Nephron progenitor cell (in vitro differentiated cells): ENCODE results near the gene ME1.
"Not testable (repeated sequence)": the region's sequence is repeated elsewhere in the genome, so short reads cannot be mapped to it uniquely, and the experiment has no call there.

Source experiments
- DNase-seq: peaks from one replicate; pipeline ENCODE4 v3.0.0; 2021
- H3K27ac Mint-ChIP-seq: 2 replicates; pipeline ENCODE4 v1.8.0; 2021; ENCODE audit warnings: mild to moderate bottlenecking, moderate library complexity, mixed read lengths
- H3K27me3 Mint-ChIP-seq: 2 replicates; pipeline ENCODE4 v1.8.0; 2021; ENCODE audit warnings: mild to moderate bottlenecking, low read depth, mixed read lengths; ENCODE audit not compliant: poor library complexity
- H3K36me3 Mint-ChIP-seq: 2 replicates; pipeline ENCODE4 v1.8.0; 2021; ENCODE audit warnings: low read depth, mixed read lengths
- H3K4me1 Mint-ChIP-seq: 2 replicates; pipeline ENCODE4 v1.8.0; 2021; ENCODE audit warnings: mixed read lengths
- H3K4me3 Mint-ChIP-seq: 2 replicates; pipeline ENCODE4 v1.8.0; 2021; ENCODE audit warnings: mild to moderate bottlenecking, moderate library complexity, mixed read lengths
- H3K9me3 Mint-ChIP-seq: 2 replicates; pipeline ENCODE4 v1.8.0; 2021; ENCODE audit warnings: mild to moderate bottlenecking, moderate library complexity, mixed read lengths
- CTCF ChIP-seq: fragments of 200-600 bp; sonication (generic); IDR thresholded peaks from 2 replicates; pipeline ENCODE4 v1.5.0; 2021; ENCODE audit warnings: antibody characterized with exemption

The ME1 gene

GRCh38 chr6:83463886-83464285 lies 33.0 kb upstream of the ME1 start:
- Mint-ChIP-seq H3K9me3 (no peaks in the 10 kb centered on the region), H3K27me3 (peaks cover 2% of the 10 kb centered on the region), H3K27ac (no peak overlapping the region), H3K36me3 (no peaks in the 10 kb centered on the region), H3K4me3 (no peak overlapping the region), H3K4me1 (no peaks in the 10 kb centered on the region)
- no peak for DNase-seq
- TF ChIP-seq CTCF, result no peak

GRCh38 chr6:83462524-83462923 lies 31.7 kb upstream of the ME1 start:
- no peaks in the 10 kb centered on the region for H3K9me3 Mint-ChIP-seq
- DNase-seq, result no peak
- no peak overlapping the region for H3K4me3 Mint-ChIP-seq
- peaks cover 2% of the 10 kb centered on the region for H3K27me3 Mint-ChIP-seq
- no peak for TF ChIP-seq CTCF
- no peaks in the 10 kb centered on the region for H3K4me1 Mint-ChIP-seq
- no peaks in the 10 kb centered on the region for H3K36me3 Mint-ChIP-seq
- H3K27ac Mint-ChIP-seq, result no peak overlapping the region

GRCh38 chr6:83461438-83461837 lies 30.6 kb upstream of the ME1 start:
- Mint-ChIP-seq H3K27ac (no peak overlapping the region), H3K27me3 (no peaks in the 10 kb centered on the region)
- DNase-seq, result no peak

GRCh38 chr6:83459663-83460062 lies 28.8 kb upstream of the ME1 start:
- no peaks in the 10 kb centered on the region for H3K27me3 Mint-ChIP-seq
- no peak overlapping the region for H3K4me3 Mint-ChIP-seq
- H3K27ac Mint-ChIP-seq, result no peak overlapping the region
- no peak for TF ChIP-seq CTCF
- no peaks in the 10 kb centered on the region for H3K9me3 Mint-ChIP-seq
- no peaks in the 10 kb centered on the region for H3K36me3 Mint-ChIP-seq
- DNase-seq, result no peak
- no peaks in the 10 kb centered on the region for H3K4me1 Mint-ChIP-seq

More at GRCh38 chr6:83461438-83461837, 30.6 kb upstream of the ME1 start:
- H3K9me3 Mint-ChIP-seq, result no peaks in the 10 kb centered on the region
- H3K4me3 Mint-ChIP-seq, result no peak overlapping the region
- H3K36me3 Mint-ChIP-seq, result no peaks in the 10 kb centered on the region
- no peak for TF ChIP-seq CTCF
- no peaks in the 10 kb centered on the region for H3K4me1 Mint-ChIP-seq

GRCh38 chr6:83450015-83450414 lies 19.2 kb upstream of the ME1 start:
- not testable (repeated sequence) for H3K4me1 Mint-ChIP-seq, H3K36me3 Mint-ChIP-seq, DNase-seq, H3K27ac Mint-ChIP-seq, H3K4me3 Mint-ChIP-seq, H3K27me3 Mint-ChIP-seq, H3K9me3 Mint-ChIP-seq

GRCh38 chr6:83444086-83444699 lies 13.3 kb upstream of the ME1 start:
- H3K27ac Mint-ChIP-seq, H3K4me3 Mint-ChIP-seq, DNase-seq, H3K27me3 Mint-ChIP-seq, H3K9me3 Mint-ChIP-seq, H3K4me1 Mint-ChIP-seq, H3K36me3 Mint-ChIP-seq: not testable (repeated sequence)

GRCh38 chr6:83443516-83443915 lies 12.7 kb upstream of the ME1 start:
- DNase-seq, result no peak
- H3K4me1 Mint-ChIP-seq, result peaks cover 5% of the 10 kb centered on the region
- no peaks in the 10 kb centered on the region for H3K36me3 Mint-ChIP-seq
- H3K4me3 Mint-ChIP-seq, result no peak overlapping the region
- no peak for TF ChIP-seq CTCF
- no peaks in the 10 kb centered on the region for H3K27me3 Mint-ChIP-seq
- peaks cover 3% of the 10 kb centered on the region for H3K9me3 Mint-ChIP-seq
- H3K27ac Mint-ChIP-seq, result no peak overlapping the region
